HepG2 (cell line): Measurements from ENCODE around the gene DAAM1. TPM values are rescaled to one million over a fixed set of nuclear protein-coding genes. Genes with fewer than 3 reads are reported as not detected.

Experiments
- ATAC-seq: fragments of 200-7000 bp; cut with Tn5 transposase; 3 replicates; pipeline ENCODE4 v1.9.1; 2020; ENCODE audit warnings: mild to moderate bottlenecking, moderate library complexity
- BruUV-seq: library from RNA; stranded (reverse); fragments of 400-500 nt; replicated peaks from 2 replicates; lab custom pipeline; 2021; lab: Mats Ljungman, UMichigan
- CTCF ChIA-PET: fragments of 300-600 bp; formaldehyde crosslinking; extraction: SDS; loops from one replicate; lab custom pipeline; 2021; ENCODE audit warnings: low total read pairs, inconsistent platforms, low intra/inter-chr PET ratio; lab: Yijun Ruan, JAX
- POLR2A ChIA-PET: fragments of 350-600 bp; sonication (Branson Sonifier 250); formaldehyde crosslinking; loops from one replicate; lab custom pipeline; 2020; ENCODE audit warnings: antibody characterized with exemption, inconsistent platforms; lab: Yijun Ruan, JAX
- DNase-seq: peaks from one replicate; pipeline ENCODE4 v3.0.0-alpha.2; 2015; ENCODE audit warnings: low spot score
- FAIRE-seq: peaks from 3 replicates; lab custom pipeline; 2011; peaks lifted over from hg19 to GRCh38; lab: Jason Lieb, UNC
- H2AFZ ChIP-seq: one replicate; pipeline ENCODE4 v1.6.1; 2011; ENCODE audit warnings: low read length, inconsistent platforms
- H3K27ac ChIP-seq: fragments of 300-600 bp; 3 replicates; pipeline ENCODE4 v1.8.0; 2011; ENCODE audit warnings: mixed run types, mild to moderate bottlenecking, mixed read lengths, low read length, inconsistent platforms; ENCODE audit not compliant: insufficient read depth; ENCODE audit errors: extremely low read length
- H3K27me3 ChIP-seq, 2 experiments: fragments of 200-600 bp in 1 of 2; 2 replicates in 1 of 2; 3 replicates in 1 of 2; pipeline versions ENCODE4 v1.6.0 to v1.8.0; 2011; ENCODE audit warnings: low read length in 2 of 2, mild to moderate bottlenecking in 2 of 2, moderate library complexity in 2 of 2, inconsistent platforms in 1 of 2; ENCODE audit not compliant: insufficient read depth in 2 of 2, control insufficient read depth in 1 of 2
- H3K36me3 ChIP-seq, 2 experiments: fragments of 200-600 bp in 1 of 2; replicated peaks in 1 of 2; 2 replicates in 1 of 2; 3 replicates in 1 of 2; pipeline versions ENCODE4 v1.5.1 to v1.8.0; 2011; ENCODE audit warnings: low read length in 2 of 2, inconsistent platforms in 1 of 2; ENCODE audit not compliant: insufficient read depth in 2 of 2, control insufficient read depth in 1 of 2
- H3K4me1 ChIP-seq: 2 replicates; pipeline ENCODE4 v1.5.1; 2012; ENCODE audit warnings: low read length, inconsistent platforms; ENCODE audit not compliant: insufficient read depth
- H3K4me2 ChIP-seq: 2 replicates; pipeline ENCODE4 v1.6.0; 2011; ENCODE audit warnings: low read depth, low read length, inconsistent platforms
- H3K4me3 ChIP-seq, 3 experiments: fragments of 200-600 bp in 1 of 3; sonication (generic), shearing (Covaris generic) in 1 of 3; replicated peaks in 1 of 3; 2 replicates each; pipeline ENCODE4 v1.5.1; 2011 to 2016; ENCODE audit warnings: low read length in 3 of 3, inconsistent platforms in 2 of 3, low read depth in 2 of 3, mild to moderate bottlenecking in 2 of 3, control low read depth in 1 of 3, mixed read lengths in 1 of 3; ENCODE audit not compliant: insufficient read depth in 1 of 3
- H3K79me2 ChIP-seq: one replicate; pipeline ENCODE4 v1.6.1; 2011; ENCODE audit warnings: low read length, inconsistent platforms; ENCODE audit not compliant: insufficient read depth
- H3K9ac ChIP-seq: 2 replicates; pipeline ENCODE4 v1.6.0; 2011; ENCODE audit warnings: mild to moderate bottlenecking, low read depth, low read length, inconsistent platforms; ENCODE audit not compliant: insufficient read depth
- H3K9me3 ChIP-seq: 2 replicates; pipeline ENCODE4 v1.5.1; 2012; ENCODE audit warnings: mild to moderate bottlenecking, low read length
- H4K20me1 ChIP-seq: 2 replicates; pipeline ENCODE4 v1.6.0; 2011; ENCODE audit warnings: inconsistent platforms, mild to moderate bottlenecking, low read length, moderate library complexity; ENCODE audit not compliant: insufficient read depth
- LBX2 ChIP-seq: sonication (generic); formaldehyde crosslinking; IDR thresholded peaks from 2 replicates; pipeline ENCODE4 v1.5.0; 2020; ENCODE audit warnings: missing genetic modification reagents, mild to moderate bottlenecking, borderline replicate concordance
- MED13 ChIP-seq: sonication (generic); formaldehyde crosslinking; IDR thresholded peaks from 2 replicates; pipeline ENCODE4 v1.5.0; 2020; ENCODE audit warnings: missing genetic modification reagents
- SAP130 ChIP-seq: IDR thresholded peaks from 2 replicates; pipeline ENCODE4 v1.6.1; 2016; ENCODE audit warnings: low read depth
- SOX13 ChIP-seq, 3 experiments: fragments of 450-650 bp in 1 of 3; sonication (generic) in 1 of 3; formaldehyde crosslinking in 1 of 3; IDR thresholded peaks in 2 of 3; conservative IDR thresholded peaks in 1 of 3; 2 replicates each; pipeline versions ENCODE4 v1.5.0 to v1.6.1; 2016 to 2020; ENCODE audit warnings: antibody characterized with exemption in 1 of 3, mild to moderate bottlenecking in 1 of 3, missing compliant biosample characterization in 1 of 3, missing genetic modification reagents in 1 of 3, moderate library complexity in 1 of 3
- ZC3H4 ChIP-seq: sonication (generic); formaldehyde crosslinking; IDR thresholded peaks from 2 replicates; pipeline ENCODE4 v1.4.0; 2020; ENCODE audit warnings: missing genetic modification reagents, borderline replicate concordance
- ZFP62 ChIP-seq: sonication (generic); formaldehyde crosslinking; IDR thresholded peaks from 2 replicates; pipeline ENCODE4 v1.4.0; 2020; ENCODE audit warnings: missing genetic modification reagents
- ZNF160 ChIP-seq: sonication (generic); formaldehyde crosslinking; IDR thresholded peaks from 2 replicates; pipeline ENCODE4 v1.8.0; 2022; ENCODE audit warnings: mild to moderate bottlenecking, inconsistent platforms, missing genetic modification reagents
- ZNF296 ChIP-seq: sonication (generic); formaldehyde crosslinking; conservative IDR thresholded peaks from 2 replicates; pipeline ENCODE4 v1.5.0; 2020; ENCODE audit warnings: mild to moderate bottlenecking, missing genetic modification reagents
- ZNF430 ChIP-seq: sonication (generic); formaldehyde crosslinking; IDR thresholded peaks from 2 replicates; pipeline ENCODE4 v1.9.0; 2021; ENCODE audit warnings: mild to moderate bottlenecking, missing genetic modification reagents
- ZZZ3 ChIP-seq: sonication (generic); formaldehyde crosslinking; IDR thresholded peaks from 2 replicates; pipeline ENCODE4 v1.4.0; 2020; ENCODE audit warnings: missing genetic modification reagents, mild to moderate bottlenecking, borderline replicate concordance
- WGBS: methylation state at CpG from one replicate; pipeline ENCODE4 v1.1.6; 2017; ENCODE audit warnings: low lambda C conversion rate; 5-methylcytosine and 5-hydroxymethylcytosine counted together
- in situ Hi-C: cut with HindIII; loops from 2 replicates; pipeline ENCODE4 v1.10.0; 2017; ENCODE audit warnings: low pct_unique_long_range_greater_than_20kb; ENCODE audit not compliant: extremely low pct_ligation_motif_present
- intact Hi-C: fragments of 100-400 bp; cut with micrococcal nuclease; formaldehyde crosslinking; loops from one replicate; pipeline ENCODE4 v1.10.0; 2022; ENCODE audit not compliant: unreplicated experiment
- polyA plus RNA-seq, 8 experiments: library from polyadenylated mRNA; depleted of rRNA in 3 of 8; stranded (reverse) in 7 of 8; unstranded in 1 of 8; fragments of >200 nt; fragmentation: Illumina TruSeq in 4 of 8; extraction: Trizol in 4 of 8; gene quantifications; 2 replicates each; pipeline versions ENCODE4 v1.2.1 to v1.2.3, GENCODE V29; 2011 to 2016; ENCODE audit warnings: low read depth in 4 of 8, missing spikeins in 1 of 8, mixed read lengths in 1 of 8; ENCODE audit not compliant: insufficient read depth in 1 of 8
- total RNA-seq, 5 experiments: library from RNA; depleted of rRNA; stranded (reverse); fragments of >200 nt; fragmentation: Illumina TruSeq; extraction: Trizol; gene quantifications; 2 replicates each; pipeline ENCODE4 v1.2.3, GENCODE V29; 2016; ENCODE audit warnings: low read depth in 1 of 5

The DAAM1 gene
- total and polyA plus RNA-seq, 2 of the 13 experiments (the other 11 are each of a cell fraction or from before 2014, with no cell fraction given): 10.9 to 24.5 TPM

- Histone ChIP-seq H3K9ac (no peak overlapping the region), H3K27me3 (no peaks in the 10 kb centered on the region), H3K4me1 (peaks cover 11% of the 10 kb centered on the region; the same call in 1 of the 2 replicates), H3K9me3 (no peaks in the 10 kb centered on the region), H4K20me1 (no peaks in the 10 kb centered on the region), H3K36me3 (peaks cover 3 to 20% of the 10 kb centered on the region in 2 experiments; a peak in 2 of 5 replicates), H2AFZ (no peak overlapping the region), H3K4me2 (no peak overlapping the region), H3K4me3 (no peak overlapping the region), H3K79me2 (no peaks in the 10 kb centered on the region), H3K27ac (no peak overlapping the region)
- DNase-seq (no peak), FAIRE-seq (no peak), ATAC-seq (no peak)
- intact Hi-C loops (no loop called here), in situ Hi-C loops (no loop called here)
- ChIA-PET CTCF (no interaction called here), POLR2A (no interaction called here)
- no TSS peak for BruUV-seq
- TF ChIP-seq MED13 (CRISPR knock-in tag) (no peak), SOX13 (IDR thresholded peaks at IDR 0.05) (no peak), SOX13 (CRISPR knock-in tag; conservative IDR thresholded peaks at IDR 0.05 in 1 of 2, IDR thresholded peaks at IDR 0.05 in 1 of 2) (no peak), ZNF160 (CRISPR knock-in tag) (no peak), ZNF296 (CRISPR knock-in tag) (no peak), ZFP62 (CRISPR knock-in tag) (no peak), SAP130 (CRISPR knock-in tag) (no peak), ZC3H4 (CRISPR knock-in tag) (no peak), ZZZ3 (CRISPR knock-in tag) (no peak), ZNF430 (CRISPR knock-in tag) (no peak), LBX2 (CRISPR knock-in tag) (no peak)
- 97% methylated on average over 3 of the region's 3 CpGs for WGBS
Measured at GRCh38 chr14:59338761-59339160, 150.3 kb downstream of the DAAM1 start.
